Panc1 (cell line): ENCODE measurements around the gene TOP3A. TPM values are rescaled to one million over a fixed set of nuclear protein-coding genes. Genes with fewer than 3 reads are reported as not detected.

Experiments used
- ATAC-seq: fragments of 200-7000 bp; cut with Tn5 transposase; 2 replicates; pipeline ENCODE4 v1.9.1; 2020; ENCODE audit warnings: mild to moderate bottlenecking, moderate library complexity
- BruUV-seq: library from RNA; stranded (reverse); fragments of 400-500 nt; replicated peaks from 2 replicates; lab custom pipeline; 2021; lab: Mats Ljungman, UMichigan
- CTCF ChIA-PET: fragments of 300-600 bp; sonication (Branson Sonifier 250); formaldehyde crosslinking; loops from one replicate; lab custom pipeline; 2022; ENCODE audit warnings: antibody characterized with exemption; lab: Charles Lee
- POLR2A ChIA-PET: fragments of 300-600 bp; sonication (Branson Sonifier 250); formaldehyde crosslinking; loops from one replicate; lab custom pipeline; 2022; ENCODE audit warnings: antibody characterized with exemption; lab: Charles Lee
- DNase-seq: peaks from one replicate; pipeline ENCODE4 v3.0.0-alpha.2; 2010; ENCODE audit warnings: low read depth, low spot score
- H3K27ac ChIP-seq: 2 replicates; pipeline ENCODE4 v1.5.1; 2011; ENCODE audit warnings: mild to moderate bottlenecking, low read length, inconsistent platforms
- H3K27me3 ChIP-seq: fragments of 200-500 bp; sonication (Bioruptor generic); 2 replicates; pipeline ENCODE4 v1.6.0; 2014; ENCODE audit warnings: low read length, inconsistent platforms; ENCODE audit not compliant: control insufficient read depth, insufficient read depth
- H3K36me3 ChIP-seq: fragments of 200-500 bp; sonication (Bioruptor generic); 2 replicates; pipeline ENCODE4 v1.5.1; 2014; ENCODE audit warnings: inconsistent platforms, mild to moderate bottlenecking, low read length, moderate library complexity; ENCODE audit not compliant: control insufficient read depth, insufficient read depth
- H3K4me1 ChIP-seq: 2 replicates; pipeline ENCODE4 v1.5.1; 2011; ENCODE audit warnings: inconsistent platforms, mild to moderate bottlenecking, low read length, moderate library complexity; ENCODE audit not compliant: control insufficient read depth, insufficient read depth
- H3K4me3 ChIP-seq, 2 experiments: 2 replicates each; pipeline ENCODE4 v1.5.1; 2011 to 2012; ENCODE audit warnings: low read depth in 2 of 2, low read length in 2 of 2, mild to moderate bottlenecking in 2 of 2, inconsistent platforms in 1 of 2, moderate library complexity in 1 of 2
- H3K9me3 ChIP-seq: fragments of 200-500 bp; sonication (Bioruptor generic); 2 replicates; pipeline ENCODE4 v1.5.1; 2014; ENCODE audit warnings: low read depth, mild to moderate bottlenecking, inconsistent platforms, low read length, moderate library complexity; ENCODE audit not compliant: control insufficient read depth, insufficient read depth
- CTCF ChIP-seq: fragments of 450-650 bp; IDR thresholded peaks from 2 replicates; pipeline ENCODE4 v1.5.1; 2017; ENCODE audit warnings: mild to moderate bottlenecking
- POLR2AphosphoS5 ChIP-seq: IDR thresholded peaks from 2 replicates; pipeline ENCODE4 v1.6.1; 2012; ENCODE audit warnings: mild to moderate bottlenecking, low read depth, low read length, moderate library complexity
- REST ChIP-seq, 2 experiments: IDR thresholded peaks; 2 replicates each; pipeline ENCODE4 v1.6.1; 2011 to 2012; ENCODE audit warnings: low read depth in 2 of 2, control low read depth in 1 of 2, low read length in 1 of 2, mild to moderate bottlenecking in 1 of 2, moderate library complexity in 1 of 2; ENCODE audit not compliant: insufficient read depth in 1 of 2
- SIN3A ChIP-seq: IDR thresholded peaks from 2 replicates; pipeline ENCODE4 v1.6.1; 2012; ENCODE audit warnings: low read depth, mild to moderate bottlenecking, low read length, moderate library complexity, borderline replicate concordance; ENCODE audit not compliant: insufficient read depth
- TCF7L2 ChIP-seq: IDR thresholded peaks from 2 replicates; pipeline ENCODE4 v1.6.1; 2011; ENCODE audit warnings: mild to moderate bottlenecking, low read depth, low read length, inconsistent platforms
- in situ Hi-C: cut with HindIII; loops from 2 replicates; pipeline ENCODE4 v1.10.0; 2016; ENCODE audit warnings: low sequenced_read_pairs, low pct_unique_long_range_greater_than_20kb
- intact Hi-C: fragments of 100-400 bp; cut with micrococcal nuclease; formaldehyde crosslinking; loops from one replicate; pipeline ENCODE4 v1.10.0; 2022; ENCODE audit not compliant: unreplicated experiment
- total RNA-seq: library from RNA; stranded (reverse); gene quantifications from one replicate; pipeline ENCODE4 v1.2.1, GENCODE V29; 2021; ENCODE audit not compliant: unreplicated experiment

TOP3A gene
- total RNA-seq, 1 experiment from 2014 or later, result 49.3 TPM

GRCh38 chr17:18238299-18238698 lies 76.5 kb downstream of the TOP3A start:
- intact Hi-C loops (no loop called here), in situ Hi-C loops (no loop called here)
- H3K36me3 ChIP-seq, result no peaks in the 10 kb centered on the region
- no peak for DNase-seq
- H3K4me1 ChIP-seq, result no peaks in the 10 kb centered on the region
- no peak for ATAC-seq
- no peaks in the 10 kb centered on the region for H3K9me3 ChIP-seq
- H3K27ac ChIP-seq, result no peak overlapping the region
- POLR2A ChIA-PET, result no interaction called here
- BruUV-seq, result no TSS peak
- CTCF ChIA-PET, result no interaction called here
- no peak overlapping the region for H3K4me3 ChIP-seq
- H3K27me3 ChIP-seq, result no peaks in the 10 kb centered on the region
- TF ChIP-seq CTCF (no peak), REST (IDR thresholded peaks at IDR 0.05; ENCODE audit: insufficient read depth in 1 of 2, low read depth in 2 of 2, low read length in 1 of 2) (no peak), TCF7L2 (no peak), SIN3A (no peak), POLR2AphosphoS5 (no peak)

- Histone ChIP-seq H3K27me3 (no peaks in the 10 kb centered on the region), H3K27ac (no peak overlapping the region), H3K4me3 (no peak overlapping the region), H3K9me3 (no peaks in the 10 kb centered on the region), H3K36me3 (no peaks in the 10 kb centered on the region), H3K4me1 (no peaks in the 10 kb centered on the region)
- in situ Hi-C loops, result no loop called here
- BruUV-seq, result no TSS peak
- TF ChIP-seq REST (IDR thresholded peaks at IDR 0.05; ENCODE audit: insufficient read depth in 1 of 2, low read depth in 2 of 2, low read length in 1 of 2) (no peak), TCF7L2 (no peak), CTCF (no peak), SIN3A (no peak), POLR2AphosphoS5 (no peak)
- CTCF ChIA-PET, result no interaction called here
- no peak for ATAC-seq
- intact Hi-C loops, result no loop called here
- DNase-seq, result no peak
- POLR2A ChIA-PET, result no interaction called here
Measured at GRCh38 chr17:18237461-18237860, 77.3 kb downstream of the TOP3A start.
